IPS-18c (cell line): ENCODE data around the gene TRPV5.
"Not testable (repeated sequence)": the region's sequence is repeated elsewhere in the genome, so short reads cannot be mapped to it uniquely, and the experiment has no call there.

Experiments used
- H3K4me3 ChIP-seq: 2 replicates; pipeline ENCODE4 v1.7.0; 2013; ENCODE audit warnings: low read depth, mild to moderate bottlenecking, low read length, moderate library complexity; ENCODE audit not compliant: insufficient read depth
- H3K9me3 ChIP-seq: one replicate; pipeline ENCODE4 v1.6.1; 2013; ENCODE audit warnings: mild to moderate bottlenecking, low read length, moderate library complexity; ENCODE audit not compliant: control insufficient read depth, insufficient read depth

Gene TRPV5

DNA sequence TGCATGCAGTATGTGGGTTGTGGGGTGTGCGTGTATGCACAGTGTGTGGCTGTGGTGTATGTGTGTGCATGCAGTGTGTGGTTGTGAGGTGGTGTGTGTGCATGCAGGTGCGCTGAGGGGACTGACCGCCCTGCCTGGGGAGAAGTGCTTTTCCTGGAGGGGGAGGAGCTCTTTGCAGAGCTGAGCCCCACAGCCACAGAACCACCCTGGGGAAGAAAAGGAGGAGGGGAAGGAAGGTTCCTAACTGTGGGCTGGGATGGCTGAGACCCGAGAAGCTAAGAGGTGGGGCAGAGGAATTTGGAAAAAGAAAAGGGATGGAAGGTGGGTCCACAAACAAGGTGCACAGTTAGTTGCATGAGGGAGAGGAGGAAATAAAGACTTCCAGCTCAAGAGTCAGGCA is at the start of gene TRPV5:
Gene TRPV5 (minus strand): TSS at position 123 of the 400 bp plus-strand sequence. CDS start 287 bp downstream, outside the sequence.
- H3K9me3 ChIP-seq, result no peaks in the 10 kb centered on the region
- no peak within 1 kb of the TSS for H3K4me3 ChIP-seq

GRCh38 chr7:142978402-142978801 is 44.9 kb upstream of the TRPV5 start:
- not testable (repeated sequence) for H3K4me3 ChIP-seq, H3K9me3 ChIP-seq

DNA sequence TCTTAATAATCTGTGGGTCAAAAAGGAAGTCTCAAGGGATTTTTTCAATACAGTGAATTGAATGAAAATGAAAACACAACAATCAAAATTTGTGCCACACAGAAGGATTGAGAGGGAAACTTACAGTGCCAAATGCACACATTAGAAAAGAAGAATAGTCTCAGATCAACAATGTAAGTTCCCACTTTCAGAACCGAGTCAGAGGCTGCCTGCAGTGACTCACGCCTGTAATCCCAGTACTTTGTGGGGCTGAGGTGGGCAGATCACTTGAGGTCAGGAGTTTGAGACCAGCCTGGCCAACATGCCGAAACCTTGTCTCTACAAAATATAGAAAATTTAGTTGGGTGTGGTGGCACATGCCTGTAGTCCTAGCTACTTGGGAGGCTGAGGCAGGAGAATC is 41.1 kb upstream of the TRPV5 start:
- Histone ChIP-seq H3K9me3 (no peaks in the 10 kb centered on the region), H3K4me3 (no peak overlapping the region)

GRCh38 chr7:142969183-142969582 is 35.6 kb upstream of the TRPV5 start:
- no peaks in the 10 kb centered on the region for H3K9me3 ChIP-seq
- no peak overlapping the region for H3K4me3 ChIP-seq

DNA sequence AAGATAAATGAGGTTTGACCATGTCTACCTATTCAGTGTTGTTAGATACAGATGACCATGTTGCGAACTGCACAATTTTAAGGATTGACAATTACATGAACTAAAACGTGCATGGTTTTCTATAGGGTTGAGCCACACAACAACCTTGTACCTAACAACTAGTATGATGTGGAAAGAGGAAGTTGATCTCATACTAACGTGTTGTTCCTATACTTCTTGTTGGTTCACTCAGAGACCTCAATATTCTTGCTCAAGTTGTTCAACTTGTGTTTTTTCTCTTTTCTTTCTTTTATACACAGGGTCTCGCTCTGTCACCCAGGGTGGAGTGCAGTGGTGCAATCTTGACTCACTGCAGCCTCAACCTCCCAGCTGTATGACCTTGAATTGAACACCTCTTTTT is 34.7 kb upstream of the TRPV5 start:
- H3K9me3 ChIP-seq, result no peaks in the 10 kb centered on the region
- no peak overlapping the region for H3K4me3 ChIP-seq

- no peaks in the 10 kb centered on the region for H3K9me3 ChIP-seq
- no peak overlapping the region for H3K4me3 ChIP-seq
Measured at GRCh38 chr7:142964502-142965246, 31.1 kb upstream of the TRPV5 start.

- Histone ChIP-seq H3K9me3 (no peaks in the 10 kb centered on the region), H3K4me3 (no peak overlapping the region)
Measured at GRCh38 chr7:142963993-142964392, 30.4 kb upstream of the TRPV5 start.

- H3K4me3 ChIP-seq, result no peak overlapping the region
- no peaks in the 10 kb centered on the region for H3K9me3 ChIP-seq
Measured at GRCh38 chr7:142962991-142963390, 29.4 kb upstream of the TRPV5 start.

- Histone ChIP-seq H3K4me3 (no peak within 1 kb of the TSS), H3K9me3 (no peaks in the 10 kb centered on the region)
Measured at GRCh38 chr7:142961973-142962926, 28.7 kb upstream of the TRPV5 start, which contains the start of gene KEL. Gene KEL, minus strand, starts transcription at chr7:142962363. Its CDS starts 157 bp downstream, at chr7:142962206.

DNA sequence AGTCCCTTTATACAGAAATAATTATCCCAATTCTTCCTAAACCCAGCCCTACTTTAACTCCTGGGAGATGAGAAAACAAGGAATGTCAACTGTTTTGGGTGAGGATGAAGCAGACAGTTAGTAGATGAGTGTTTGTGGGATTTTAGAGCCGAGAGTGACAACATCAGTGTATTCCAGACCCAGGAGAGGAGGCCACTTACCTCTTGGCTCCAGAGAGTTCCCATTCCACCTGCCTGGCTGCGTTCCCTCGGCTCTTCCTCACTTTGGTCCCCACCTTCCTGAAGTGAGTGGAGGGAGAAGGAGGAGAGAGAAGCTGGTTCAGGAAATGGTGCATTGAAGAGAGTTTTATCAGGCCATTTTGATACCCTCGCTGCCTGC is 28.0 kb upstream of the TRPV5 start:
- Histone ChIP-seq H3K4me3 (no peak overlapping the region), H3K9me3 (no peaks in the 10 kb centered on the region)

GRCh38 chr7:142960955-142961512 is 27.5 kb upstream of the TRPV5 start:
- H3K4me3 ChIP-seq, result no peak overlapping the region
- H3K9me3 ChIP-seq, result no peaks in the 10 kb centered on the region

- Histone ChIP-seq H3K9me3 (no peaks in the 10 kb centered on the region), H3K4me3 (no peak overlapping the region)
Measured at GRCh38 chr7:142959202-142959601, 25.7 kb upstream of the TRPV5 start.

GRCh38 chr7:142957723-142958122 is 24.2 kb upstream of the TRPV5 start:
- Histone ChIP-seq H3K4me3 (no peak overlapping the region), H3K9me3 (no peaks in the 10 kb centered on the region)

- Histone ChIP-seq H3K9me3 (no peaks in the 10 kb centered on the region), H3K4me3 (no peak overlapping the region)
Measured at GRCh38 chr7:142956951-142957623, 23.5 kb upstream of the TRPV5 start.

DNA sequence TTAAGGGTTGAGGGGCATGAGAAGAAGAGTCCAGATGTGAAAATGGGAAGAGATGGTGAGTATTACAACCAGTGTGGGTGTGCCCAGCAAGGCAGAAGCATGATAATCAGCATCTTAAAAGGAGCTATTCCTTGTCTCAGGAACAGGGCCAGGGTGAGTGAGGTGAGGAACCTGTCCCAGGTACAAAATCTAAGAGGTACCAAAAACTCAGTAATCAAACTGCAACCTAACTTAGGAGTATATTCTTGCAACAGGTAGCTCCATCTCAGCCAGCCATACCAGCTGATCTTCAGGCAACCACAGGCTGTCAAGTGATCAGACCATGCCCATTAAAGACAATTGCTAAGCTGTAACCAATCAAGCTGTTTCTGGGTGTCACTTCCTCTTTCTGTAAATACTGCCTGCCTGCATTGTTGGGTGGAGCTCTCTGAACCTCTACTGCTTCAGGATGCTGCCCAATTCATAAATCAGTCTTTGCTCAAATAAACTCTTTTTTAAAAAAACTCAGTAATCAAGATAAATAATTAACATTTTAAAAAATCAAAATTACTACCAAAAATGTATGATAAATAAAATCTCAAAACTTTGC is 21.2 kb upstream of the TRPV5 start:
- no peak overlapping the region for H3K4me3 ChIP-seq
- H3K9me3 ChIP-seq, result no peaks in the 10 kb centered on the region

GRCh38 chr7:142950235-142950634 is 16.7 kb upstream of the TRPV5 start:
- no peak overlapping the region for H3K4me3 ChIP-seq
- H3K9me3 ChIP-seq, result no peaks in the 10 kb centered on the region

- Histone ChIP-seq H3K9me3 (no peaks in the 10 kb centered on the region), H3K4me3 (no peak overlapping the region)
Measured at GRCh38 chr7:142948603-142949002, 15.1 kb upstream of the TRPV5 start.
